Measurements from ENCODE around the gene PARL. TPM values are rescaled to one million over a fixed set of nuclear protein-coding genes. Genes with fewer than 3 reads are reported as not detected.

The PARL gene
- polyA plus RNA-seq, 2 of the 4 experiments (the other 2 are of a cell fraction), result 45.9 to 71.6 TPM

DNA sequence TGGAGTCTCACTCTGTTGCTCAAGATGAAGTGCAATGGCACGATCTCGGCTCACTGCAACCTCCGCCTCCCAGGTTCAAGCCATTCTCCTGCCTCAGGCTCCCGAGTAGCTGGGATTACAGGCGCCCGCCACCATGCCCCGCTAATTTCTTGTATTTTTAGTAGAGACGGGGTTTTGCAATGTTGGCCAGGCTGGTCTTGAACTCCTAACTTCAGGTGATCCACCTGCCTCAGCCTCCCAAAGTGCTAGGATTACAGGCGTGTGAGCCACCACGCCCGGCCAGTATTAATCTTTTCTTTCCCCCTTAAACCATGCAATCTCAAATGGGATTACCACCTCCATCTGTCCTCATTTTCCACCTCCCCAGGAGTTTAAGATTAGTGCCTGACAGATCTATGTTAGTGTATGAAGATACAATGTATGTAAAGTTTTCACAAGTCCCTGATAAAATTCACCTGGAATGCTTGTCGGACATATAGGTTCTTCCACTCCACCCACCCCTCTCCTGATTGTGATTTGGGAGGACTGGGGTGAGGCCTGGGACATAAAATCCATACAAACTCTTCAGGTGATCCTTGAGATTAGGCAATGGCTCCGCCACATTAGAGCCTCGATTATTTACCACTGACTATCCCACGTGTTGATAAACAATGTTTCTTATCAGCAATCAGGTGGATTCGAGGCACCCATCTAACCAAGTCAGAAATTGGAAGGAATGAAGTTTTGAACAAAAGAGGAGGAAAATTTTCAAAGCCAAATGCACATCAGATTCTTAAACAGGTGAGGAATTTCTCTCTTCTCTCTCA is 1.2 kb downstream of the PARL start:
- ChIA-PET CTCF (interaction anchor here (0.9 to 5.6 kb wide), 8 partner anchors 9 to 414 kb away, joined by 3 to 49 read pairs (median 8); partner anchors contain the start of gene ABCC5), POLR2A (interaction anchor here (1.2 kb wide), 1 partner anchor 12 kb away, joined by 3 read pairs; no protein-coding TSS in a partner anchor)
- 60% methylated on average over 16 of the region's 16 CpGs for WGBS (ENCODE audit: missing lambda C conversion rate)
- FAIRE-seq, result no peak
- peak overlapping the region; percentile 94 for H3K4me2 ChIP-seq
- DNase-seq (ENCODE audit: low read depth in 1 of 2, low spot score in 1 of 2), result no peak
- peaks cover 15% of the 10 kb centered on the region; the same call in 2 of the 3 replicates for H3K4me1 ChIP-seq
- TF ChIP-seq RCOR1 (IDR thresholded peaks at IDR 0.05; ENCODE audit: low read depth, low read length), result no peak
- TF ChIP-seq, protein P1, sequence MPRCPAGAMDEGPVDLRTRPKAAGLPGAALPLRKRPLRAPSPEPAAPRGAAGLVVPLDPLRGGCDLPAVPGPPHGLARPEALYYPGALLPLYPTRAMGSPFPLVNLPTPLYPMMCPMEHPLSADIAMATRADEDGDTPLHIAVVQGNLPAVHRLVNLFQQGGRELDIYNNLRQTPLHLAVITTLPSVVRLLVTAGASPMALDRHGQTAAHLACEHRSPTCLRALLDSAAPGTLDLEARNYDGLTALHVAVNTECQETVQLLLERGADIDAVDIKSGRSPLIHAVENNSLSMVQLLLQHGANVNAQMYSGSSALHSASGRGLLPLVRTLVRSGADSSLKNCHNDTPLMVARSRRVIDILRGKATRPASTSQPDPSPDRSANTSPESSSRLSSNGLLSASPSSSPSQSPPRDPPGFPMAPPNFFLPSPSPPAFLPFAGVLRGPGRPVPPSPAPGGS (IDR thresholded peaks at IDR 0.05), result no peak
- no peak for TF ChIP-seq HEYL (CRISPR knock-in tag; IDR thresholded peaks at IDR 0.05)
- no peak for TF ChIP-seq MYC (IDR thresholded peaks at IDR 0.05; ENCODE audit: borderline replicate concordance, low read length)
- no peak for TF ChIP-seq EHF (CRISPR knock-in tag; IDR thresholded peaks at IDR 0.05)
- TF ChIP-seq ZNF302 (CRISPR knock-in tag; IDR thresholded peaks at IDR 0.05), result no peak
- TF ChIP-seq, protein P2, sequence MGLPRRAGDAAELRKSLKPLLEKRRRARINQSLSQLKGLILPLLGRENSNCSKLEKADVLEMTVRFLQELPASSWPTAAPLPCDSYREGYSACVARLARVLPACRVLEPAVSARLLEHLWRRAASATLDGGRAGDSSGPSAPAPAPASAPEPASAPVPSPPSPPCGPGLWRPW (IDR thresholded peaks at IDR 0.05), result no peak
- no peak for TF ChIP-seq CHD4 (IDR thresholded peaks at IDR 0.05; ENCODE audit: borderline replicate concordance)
- TF ChIP-seq RARB (CRISPR knock-in tag; IDR thresholded peaks at IDR 0.05), result no peak
- TF ChIP-seq POLR2A (IDR thresholded peaks at IDR 0.05; ENCODE audit: low read length), result no peak
- TF ChIP-seq HOXB13 (CRISPR knock-in tag; IDR thresholded peaks at IDR 0.05; ENCODE audit: low read depth), result no peak
- TF ChIP-seq BHLHE40 (IDR thresholded peaks at IDR 0.05; ENCODE audit: low read depth, low read length), result no peak
- no peak for TF ChIP-seq ESRRA (IDR thresholded peaks at IDR 0.05; ENCODE audit: borderline replicate concordance, low read length)
- no peak for TF ChIP-seq KDM1A (IDR thresholded peaks at IDR 0.05; ENCODE audit: low read depth)
- no peak for TF ChIP-seq KDM5A (IDR thresholded peaks at IDR 0.05)
- no peak for TF ChIP-seq HOXA7 (CRISPR knock-in tag; IDR thresholded peaks at IDR 0.05)
- no peak for TF ChIP-seq CEBPB (IDR thresholded peaks at IDR 0.05)
- TF ChIP-seq SREBF2 (IDR thresholded peaks at IDR 0.05), result no peak
- TF ChIP-seq HOXB5 (CRISPR knock-in tag; IDR thresholded peaks at IDR 0.05), result no peak
- peak overlapping the region; percentile 79 to 94; a peak in 4 of 6 replicates for H3K27ac ChIP-seq
- H3K9me3 ChIP-seq, result no peaks in the 10 kb centered on the region
- peak overlapping the region; percentile 79 for H3K4me3 ChIP-seq
- ATAC-seq, result no peak

DNA sequence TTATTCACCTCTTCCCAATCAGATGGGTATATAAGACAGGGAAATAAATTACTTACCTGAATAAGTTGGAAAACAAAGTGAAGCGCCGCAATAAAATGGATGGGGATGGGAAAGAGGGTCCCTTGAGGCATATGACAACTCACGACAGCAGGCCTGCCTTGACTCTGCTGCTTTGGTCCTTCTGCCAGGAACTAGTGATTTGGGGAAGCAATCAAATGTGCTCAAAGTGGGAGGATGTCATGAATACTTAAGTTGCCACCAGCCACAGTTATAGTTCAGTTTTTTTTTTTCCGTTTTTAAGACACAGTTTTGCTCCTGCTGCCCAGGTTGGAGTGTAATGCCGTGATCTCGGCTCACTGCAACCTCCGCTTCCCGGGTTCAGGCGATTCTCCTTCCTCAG is 4.6 kb downstream of the PARL start:
- CTCF ChIA-PET, result no interaction called here
- 89% methylated on average over 9 of the region's 9 CpGs for WGBS (ENCODE audit: missing lambda C conversion rate)
- ATAC-seq (no peak), DNase-seq (ENCODE audit: low read depth in 1 of 2, low spot score in 1 of 2) (no peak), FAIRE-seq (no peak)
- peaks cover 11% of the 10 kb centered on the region; the same call in 2 of the 3 replicates for H3K4me1 ChIP-seq
- H3K4me2 ChIP-seq, result no peak overlapping the region
- no peaks in the 10 kb centered on the region for H3K9me3 ChIP-seq
- H3K27ac ChIP-seq, result no peak overlapping the region
- H3K4me3 ChIP-seq, result no peak overlapping the region
- POLR2A ChIA-PET, result no interaction called here
- TF ChIP-seq HDAC2 (IDR thresholded peaks at IDR 0.05) (no peak), NFE2L2 (conservative IDR thresholded peaks at IDR 0.05; ENCODE audit: low read length) (no peak), POLR2AphosphoS2 (conservative IDR thresholded peaks at IDR 0.05; ENCODE audit: low read length) (no peak), PHF8 (IDR thresholded peaks at IDR 0.05; ENCODE audit: borderline replicate concordance, low read depth) (no peak), TP53 (CRISPR knock-in tag; IDR thresholded peaks at IDR 0.05) (no peak), HOXB13 (CRISPR knock-in tag; IDR thresholded peaks at IDR 0.05; ENCODE audit: low read depth) (no peak), TFCP2L1 (CRISPR knock-in tag; IDR thresholded peaks at IDR 0.05) (no peak), RFX5 (IDR thresholded peaks at IDR 0.05) (no peak), FOXS1 (CRISPR knock-in tag; IDR thresholded peaks at IDR 0.05) (no peak), ESRRA (IDR thresholded peaks at IDR 0.05; ENCODE audit: borderline replicate concordance, low read length) (no peak), HEYL (CRISPR knock-in tag; IDR thresholded peaks at IDR 0.05) (no peak), NPAS2 (CRISPR knock-in tag; IDR thresholded peaks at IDR 0.05; ENCODE audit: borderline replicate concordance) (no peak)
- TF ChIP-seq, protein P2 (IDR thresholded peaks at IDR 0.05), result no peak
- TF ChIP-seq, protein P3, sequence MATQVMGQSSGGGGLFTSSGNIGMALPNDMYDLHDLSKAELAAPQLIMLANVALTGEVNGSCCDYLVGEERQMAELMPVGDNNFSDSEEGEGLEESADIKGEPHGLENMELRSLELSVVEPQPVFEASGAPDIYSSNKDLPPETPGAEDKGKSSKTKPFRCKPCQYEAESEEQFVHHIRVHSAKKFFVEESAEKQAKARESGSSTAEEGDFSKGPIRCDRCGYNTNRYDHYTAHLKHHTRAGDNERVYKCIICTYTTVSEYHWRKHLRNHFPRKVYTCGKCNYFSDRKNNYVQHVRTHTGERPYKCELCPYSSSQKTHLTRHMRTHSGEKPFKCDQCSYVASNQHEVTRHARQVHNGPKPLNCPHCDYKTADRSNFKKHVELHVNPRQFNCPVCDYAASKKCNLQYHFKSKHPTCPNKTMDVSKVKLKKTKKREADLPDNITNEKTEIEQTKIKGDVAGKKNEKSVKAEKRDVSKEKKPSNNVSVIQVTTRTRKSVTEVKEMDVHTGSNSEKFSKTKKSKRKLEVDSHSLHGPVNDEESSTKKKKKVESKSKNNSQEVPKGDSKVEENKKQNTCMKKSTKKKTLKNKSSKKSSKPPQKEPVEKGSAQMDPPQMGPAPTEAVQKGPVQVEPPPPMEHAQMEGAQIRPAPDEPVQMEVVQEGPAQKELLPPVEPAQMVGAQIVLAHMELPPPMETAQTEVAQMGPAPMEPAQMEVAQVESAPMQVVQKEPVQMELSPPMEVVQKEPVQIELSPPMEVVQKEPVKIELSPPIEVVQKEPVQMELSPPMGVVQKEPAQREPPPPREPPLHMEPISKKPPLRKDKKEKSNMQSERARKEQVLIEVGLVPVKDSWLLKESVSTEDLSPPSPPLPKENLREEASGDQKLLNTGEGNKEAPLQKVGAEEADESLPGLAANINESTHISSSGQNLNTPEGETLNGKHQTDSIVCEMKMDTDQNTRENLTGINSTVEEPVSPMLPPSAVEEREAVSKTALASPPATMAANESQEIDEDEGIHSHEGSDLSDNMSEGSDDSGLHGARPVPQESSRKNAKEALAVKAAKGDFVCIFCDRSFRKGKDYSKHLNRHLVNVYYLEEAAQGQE (IDR thresholded peaks at IDR 0.05), result no peak
- TF ChIP-seq, protein P4, sequence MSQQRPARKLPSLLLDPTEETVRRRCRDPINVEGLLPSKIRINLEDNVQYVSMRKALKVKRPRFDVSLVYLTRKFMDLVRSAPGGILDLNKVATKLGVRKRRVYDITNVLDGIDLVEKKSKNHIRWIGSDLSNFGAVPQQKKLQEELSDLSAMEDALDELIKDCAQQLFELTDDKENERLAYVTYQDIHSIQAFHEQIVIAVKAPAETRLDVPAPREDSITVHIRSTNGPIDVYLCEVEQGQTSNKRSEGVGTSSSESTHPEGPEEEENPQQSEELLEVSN (IDR thresholded peaks at IDR 0.05; ENCODE audit: borderline replicate concordance, low read depth), result no peak
- TF ChIP-seq, protein P5, sequence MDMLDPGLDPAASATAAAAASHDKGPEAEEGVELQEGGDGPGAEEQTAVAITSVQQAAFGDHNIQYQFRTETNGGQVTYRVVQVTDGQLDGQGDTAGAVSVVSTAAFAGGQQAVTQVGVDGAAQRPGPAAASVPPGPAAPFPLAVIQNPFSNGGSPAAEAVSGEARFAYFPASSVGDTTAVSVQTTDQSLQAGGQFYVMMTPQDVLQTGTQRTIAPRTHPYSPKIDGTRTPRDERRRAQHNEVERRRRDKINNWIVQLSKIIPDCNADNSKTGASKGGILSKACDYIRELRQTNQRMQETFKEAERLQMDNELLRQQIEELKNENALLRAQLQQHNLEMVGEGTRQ (IDR thresholded peaks at IDR 0.05), result no peak
- TF ChIP-seq, protein P6, sequence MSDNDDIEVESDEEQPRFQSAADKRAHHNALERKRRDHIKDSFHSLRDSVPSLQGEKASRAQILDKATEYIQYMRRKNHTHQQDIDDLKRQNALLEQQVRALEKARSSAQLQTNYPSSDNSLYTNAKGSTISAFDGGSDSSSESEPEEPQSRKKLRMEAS (IDR thresholded peaks at IDR 0.05), result no peak

Measured in A549 (cell line).